Gastroesophageal sphincter (tissue), 3 donors: ENCODE measurements around the gene ADD1.

Source experiments
- CTCF ChIP-seq, 4 experiments: fragments of 200-600 bp in 2 of 4; fragments of 450-650 bp in 2 of 4; sonication (generic) in 1 of 4; IDR thresholded peaks; one replicate each; pipeline ENCODE4 v1.5.1; 2017 to 2019; ENCODE audit warnings: antibody characterized with exemption in 4 of 4, mild to moderate bottlenecking in 2 of 4, moderate library complexity in 2 of 4
- POLR2A ChIP-seq, 2 donors: fragments of 450-650 bp; IDR thresholded peaks; one replicate each; pipeline ENCODE4 v1.6.1; 2017; ENCODE audit warnings: antibody characterized with exemption in 2 of 2, mild to moderate bottlenecking in 2 of 2, moderate library complexity in 1 of 2
- POLR2AphosphoS5 ChIP-seq: sonication (generic); formaldehyde crosslinking; IDR thresholded peaks from one replicate; pipeline ENCODE4 v1.6.1; 2017; ENCODE audit warnings: antibody characterized with exemption

GRCh38 chr4:2944586-2945526, 101.2 kb downstream of the ADD1 start:
- TF ChIP-seq CTCF (IDR thresholded peaks at IDR 0.05) = no peak
- no peak for TF ChIP-seq POLR2A (IDR thresholded peaks at IDR 0.05)
- TF ChIP-seq POLR2AphosphoS5 = no peak
